DND-41 (cell line): ENCODE results near the gene TNFSF12.

Experiments
- CTCF ChIP-seq: IDR thresholded peaks from 2 replicates; pipeline ENCODE4 v1.5.1; 2012; ENCODE audit warnings: borderline replicate concordance, low read length, moderate library complexity, mild to moderate bottlenecking; ENCODE audit not compliant: poor library complexity, severe bottlenecking; ENCODE audit errors: extremely low read depth
- EZH2 ChIP-seq: IDR thresholded peaks from 3 replicates; pipeline ENCODE4 v1.6.1; 2012; ENCODE audit warnings: borderline replicate concordance, low read depth, mild to moderate bottlenecking, moderate library complexity, low read length, inconsistent platforms; ENCODE audit not compliant: severe bottlenecking

GRCh38 chr17:7592422-7593021 lies 43.7 kb downstream of the TNFSF12 start:
- TF ChIP-seq CTCF: no peak
- TF ChIP-seq EZH2: no peak
